ENCODE measurements around the gene CGAS.

Gene CGAS

GRCh38 chr6:73476723-73477122 is 24.6 kb upstream of the CGAS start:
- no peak for TF ChIP-seq POLR2AphosphoS5 (IDR thresholded peaks at IDR 0.05; ENCODE audit: low read depth, low read length)
- TF ChIP-seq, protein P1, sequence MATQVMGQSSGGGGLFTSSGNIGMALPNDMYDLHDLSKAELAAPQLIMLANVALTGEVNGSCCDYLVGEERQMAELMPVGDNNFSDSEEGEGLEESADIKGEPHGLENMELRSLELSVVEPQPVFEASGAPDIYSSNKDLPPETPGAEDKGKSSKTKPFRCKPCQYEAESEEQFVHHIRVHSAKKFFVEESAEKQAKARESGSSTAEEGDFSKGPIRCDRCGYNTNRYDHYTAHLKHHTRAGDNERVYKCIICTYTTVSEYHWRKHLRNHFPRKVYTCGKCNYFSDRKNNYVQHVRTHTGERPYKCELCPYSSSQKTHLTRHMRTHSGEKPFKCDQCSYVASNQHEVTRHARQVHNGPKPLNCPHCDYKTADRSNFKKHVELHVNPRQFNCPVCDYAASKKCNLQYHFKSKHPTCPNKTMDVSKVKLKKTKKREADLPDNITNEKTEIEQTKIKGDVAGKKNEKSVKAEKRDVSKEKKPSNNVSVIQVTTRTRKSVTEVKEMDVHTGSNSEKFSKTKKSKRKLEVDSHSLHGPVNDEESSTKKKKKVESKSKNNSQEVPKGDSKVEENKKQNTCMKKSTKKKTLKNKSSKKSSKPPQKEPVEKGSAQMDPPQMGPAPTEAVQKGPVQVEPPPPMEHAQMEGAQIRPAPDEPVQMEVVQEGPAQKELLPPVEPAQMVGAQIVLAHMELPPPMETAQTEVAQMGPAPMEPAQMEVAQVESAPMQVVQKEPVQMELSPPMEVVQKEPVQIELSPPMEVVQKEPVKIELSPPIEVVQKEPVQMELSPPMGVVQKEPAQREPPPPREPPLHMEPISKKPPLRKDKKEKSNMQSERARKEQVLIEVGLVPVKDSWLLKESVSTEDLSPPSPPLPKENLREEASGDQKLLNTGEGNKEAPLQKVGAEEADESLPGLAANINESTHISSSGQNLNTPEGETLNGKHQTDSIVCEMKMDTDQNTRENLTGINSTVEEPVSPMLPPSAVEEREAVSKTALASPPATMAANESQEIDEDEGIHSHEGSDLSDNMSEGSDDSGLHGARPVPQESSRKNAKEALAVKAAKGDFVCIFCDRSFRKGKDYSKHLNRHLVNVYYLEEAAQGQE (IDR thresholded peaks at IDR 0.05; ENCODE audit: insufficient read depth in 1 of 2, low read depth in 2 of 2, low read length in 2 of 2) = no peak
- TF ChIP-seq SIN3A (IDR thresholded peaks at IDR 0.05; ENCODE audit: borderline replicate concordance, insufficient read depth, low read length) = no peak
- TF ChIP-seq FOXP2 (optimal IDR thresholded peaks at IDR 0.05; ENCODE audit: borderline replicate concordance, extremely low read depth, extremely low read length, insufficient read depth) = no peak
- no peak for TF ChIP-seq TAF1 (IDR thresholded peaks at IDR 0.05; ENCODE audit: borderline replicate concordance, insufficient read depth, low read length)

DNA sequence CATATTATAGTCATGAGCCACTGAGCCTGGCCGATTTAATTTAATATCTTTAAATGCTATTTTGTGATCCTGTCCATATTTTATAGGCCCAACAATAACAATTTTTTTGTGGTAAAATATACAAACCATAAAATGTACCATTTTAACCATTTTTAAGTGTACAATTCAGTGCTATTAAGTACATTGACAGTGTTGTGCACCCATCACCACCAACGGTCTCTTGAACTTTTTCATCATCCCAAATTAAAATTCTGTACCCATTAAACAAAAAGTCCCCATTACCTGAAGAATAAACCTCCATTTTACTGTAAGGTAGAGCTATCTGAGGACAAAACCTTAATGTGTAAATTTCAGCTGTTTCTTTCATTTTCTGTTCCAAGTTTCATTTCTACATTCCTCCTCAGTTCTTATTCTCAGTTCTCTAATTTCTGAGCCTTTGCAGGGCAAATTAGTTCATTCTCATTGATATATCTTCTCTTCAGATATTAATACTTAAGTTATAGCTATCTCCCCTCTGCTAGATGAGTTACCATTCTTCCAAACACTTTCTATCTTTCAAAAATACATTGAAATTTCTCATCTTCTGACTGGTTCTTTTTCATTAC is 19.7 kb upstream of the CGAS start:
- TF ChIP-seq TAF1 (IDR thresholded peaks at IDR 0.05; ENCODE audit: borderline replicate concordance, insufficient read depth, low read length) (no peak), FOXP2 (optimal IDR thresholded peaks at IDR 0.05; ENCODE audit: borderline replicate concordance, extremely low read depth, extremely low read length, insufficient read depth) (no peak), SIN3A (IDR thresholded peaks at IDR 0.05; ENCODE audit: borderline replicate concordance, insufficient read depth, low read length) (no peak), POLR2AphosphoS5 (IDR thresholded peaks at IDR 0.05; ENCODE audit: low read depth, low read length) (no peak)
- TF ChIP-seq, protein P1 (IDR thresholded peaks at IDR 0.05; ENCODE audit: insufficient read depth in 1 of 2, low read depth in 2 of 2, low read length in 2 of 2) = no peak

DNA sequence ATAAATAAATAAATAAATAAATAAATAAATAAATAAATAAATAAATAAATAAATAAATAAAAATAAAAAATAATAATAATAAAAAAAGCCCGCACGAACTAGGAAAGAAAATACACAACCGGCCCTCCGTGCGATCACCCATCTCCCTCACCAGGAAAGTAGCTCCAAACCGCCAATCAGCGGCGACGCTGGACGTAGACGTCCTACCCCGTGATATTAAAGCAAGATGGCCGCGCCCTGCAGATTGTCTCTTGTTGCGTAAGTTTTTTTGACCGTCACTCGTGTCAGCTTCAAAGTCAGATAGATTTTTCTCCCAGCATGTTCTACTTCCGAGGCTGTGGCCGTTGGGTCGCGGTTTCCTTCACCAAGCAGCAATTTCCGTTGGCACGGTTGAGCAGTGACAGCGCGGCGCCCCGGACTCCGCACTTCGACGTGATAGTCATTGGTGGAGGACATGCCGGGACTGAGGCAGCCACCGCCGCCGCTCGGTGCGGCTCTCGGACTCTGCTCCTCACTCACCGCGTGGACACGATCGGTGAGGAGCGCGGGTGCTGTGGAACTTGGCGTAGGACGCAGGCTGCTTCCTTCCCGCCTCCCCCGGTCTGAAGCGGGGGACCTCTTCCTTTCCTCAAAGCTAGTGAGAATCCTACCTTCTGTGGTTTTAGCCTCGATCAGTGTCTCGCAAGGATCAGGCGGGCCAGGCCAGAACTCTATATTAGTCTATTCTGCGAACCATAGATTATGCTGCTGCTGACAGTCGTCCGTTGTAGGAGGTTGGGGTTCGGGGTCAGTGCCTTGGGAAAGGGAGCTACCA is 9.6 kb upstream of the CGAS start, which contains the start of gene MTO1:
TSS of gene MTO1 (plus strand) at position 201 of the 814 bp plus-strand sequence. CDS start at position 319, 118 bp downstream.
- TF ChIP-seq FOXP2 (optimal IDR thresholded peaks at IDR 0.05; ENCODE audit: borderline replicate concordance, extremely low read depth, extremely low read length, insufficient read depth) = peak; percentile 52
- TF ChIP-seq, protein P1 (IDR thresholded peaks at IDR 0.05; ENCODE audit: insufficient read depth in 1 of 2, low read depth in 2 of 2, low read length in 2 of 2) = 0 out of 4 replicates have a peak, but pooled peaks of 1 of the 2 experiments have one; percentile 48
- 0 out of 2 replicates have a peak, but pooled peaks have one; percentile 11 for TF ChIP-seq SIN3A (IDR thresholded peaks at IDR 0.05; ENCODE audit: borderline replicate concordance, insufficient read depth, low read length)
- TF ChIP-seq TAF1 (IDR thresholded peaks at IDR 0.05; ENCODE audit: borderline replicate concordance, insufficient read depth, low read length) = peak; percentile 95
- TF ChIP-seq POLR2AphosphoS5 (IDR thresholded peaks at IDR 0.05; ENCODE audit: low read depth, low read length) = peak; percentile 97

DNA sequence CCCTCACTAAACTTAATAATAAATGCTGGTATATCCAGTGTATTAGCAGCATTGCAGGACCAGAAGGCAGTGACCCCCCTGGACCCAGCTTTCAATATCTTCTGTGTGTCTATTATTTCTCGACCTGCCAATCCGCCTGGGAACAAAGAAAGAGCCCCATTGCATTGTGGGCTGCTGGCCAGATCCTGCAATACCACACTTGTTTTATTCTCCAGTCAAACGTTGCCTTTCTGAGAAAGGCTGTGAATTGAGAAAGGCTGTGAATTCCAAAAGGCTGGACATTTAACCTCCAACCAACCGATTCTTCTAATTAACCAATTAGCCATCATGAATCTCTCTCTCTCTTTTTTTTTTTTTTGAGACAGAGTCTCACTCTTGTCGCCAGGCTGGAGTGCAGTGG is 8.0 kb upstream of the CGAS start:
- no peak for TF ChIP-seq FOXP2 (optimal IDR thresholded peaks at IDR 0.05; ENCODE audit: borderline replicate concordance, extremely low read depth, extremely low read length, insufficient read depth)
- no peak for TF ChIP-seq POLR2AphosphoS5 (IDR thresholded peaks at IDR 0.05; ENCODE audit: low read depth, low read length)
- TF ChIP-seq SIN3A (IDR thresholded peaks at IDR 0.05; ENCODE audit: borderline replicate concordance, insufficient read depth, low read length) = no peak
- no peak for TF ChIP-seq TAF1 (IDR thresholded peaks at IDR 0.05; ENCODE audit: borderline replicate concordance, insufficient read depth, low read length)
- TF ChIP-seq, protein P1 (IDR thresholded peaks at IDR 0.05; ENCODE audit: insufficient read depth in 1 of 2, low read depth in 2 of 2, low read length in 2 of 2) = no peak
